Sigmoid colon (tissue), 4 donors: ENCODE data around the gene SPOCD1.

Experiments
- CTCF ChIP-seq, 4 experiments: fragments of 450-650 bp in 3 of 4; fragments of 200-600 bp in 1 of 4; IDR thresholded peaks; one replicate each; pipeline ENCODE4 v1.5.1; 2016 to 2019; ENCODE audit warnings: antibody characterized with exemption in 4 of 4, mild to moderate bottlenecking in 3 of 4, moderate library complexity in 2 of 4
- POLR2AphosphoS5 ChIP-seq, 4 donors: sonication (generic); formaldehyde crosslinking; IDR thresholded peaks; one replicate each; pipeline ENCODE4 v1.6.1; 2017; ENCODE audit warnings: antibody characterized with exemption in 4 of 4

- TF ChIP-seq POLR2AphosphoS5 (IDR thresholded peaks at IDR 0.05) (no peak), CTCF (IDR thresholded peaks at IDR 0.05) (no peak)
These were observed 23.7 kb downstream of the SPOCD1 start for GRCh38 chr1:31792116-31792515.
